ENCODE measurements around the gene ZDHHC9. TPM values are rescaled to one million over a fixed set of nuclear protein-coding genes. Genes with fewer than 3 reads are reported as not detected.

The ZDHHC9 gene
- polyA plus RNA-seq, 1 experiment = 47.5 TPM

- POLR2A ChIA-PET = no interaction called here
Measured at GRCh38 chrX:129831091-129831885, 12.4 kb downstream of the ZDHHC9 start.

DNA sequence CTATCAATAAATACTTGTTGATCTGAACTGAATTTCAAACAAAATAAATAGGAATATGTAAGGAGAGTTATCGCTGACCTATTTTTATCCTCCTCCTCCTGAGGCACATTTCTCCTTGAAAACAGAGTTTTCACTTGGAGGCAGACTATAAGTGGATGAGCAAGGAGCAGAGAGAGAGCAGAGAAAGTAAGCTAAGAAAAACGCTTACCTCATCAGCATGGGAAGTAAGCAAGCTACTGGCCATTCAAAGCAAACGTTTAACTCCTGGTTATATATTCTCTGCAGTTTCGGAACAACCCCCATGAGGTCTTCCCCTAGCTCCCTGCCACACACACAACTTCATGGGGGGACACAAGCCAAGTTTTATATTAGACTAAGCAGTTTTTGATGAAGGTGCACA lies 13.2 kb downstream of the ZDHHC9 start:
- Histone ChIP-seq H3K27me3 (ENCODE audit: control insufficient read depth, insufficient read depth, low read length) (no peaks in the 10 kb centered on the region), H3K4me3 (ENCODE audit: low read depth, low read length) (no peak overlapping the region), H3K36me3 (ENCODE audit: control insufficient read depth, insufficient read depth, low read length) (no peaks in the 10 kb centered on the region)
- ChIA-PET CTCF (interaction anchor here (0.5 to 1.9 kb wide), 3 partner anchors 13 to 193 kb away, joined by 3 to 6 read pairs (median 3); partner anchors contain the start of gene ZDHHC9), POLR2A (no interaction called here)
- DNase-seq (ENCODE audit: low read depth) = no peak
- TF ChIP-seq CTCF (IDR thresholded peaks at IDR 0.05; ENCODE audit: insufficient read depth, low read depth, low read length) = no peak

More at GRCh38 chrX:129831091-129831885, 12.4 kb downstream of the ZDHHC9 start:
- H3K27me3 ChIP-seq (ENCODE audit: control insufficient read depth, insufficient read depth, low read length) = no peaks in the 10 kb centered on the region
- no peak overlapping the region for H3K4me3 ChIP-seq (ENCODE audit: low read depth, low read length)
- 0 out of 2 replicates have a peak, but pooled peaks cover 1% of the 10 kb centered on the region for H3K36me3 ChIP-seq (ENCODE audit: control insufficient read depth, insufficient read depth, low read length)
- no peak for TF ChIP-seq CTCF (IDR thresholded peaks at IDR 0.05; ENCODE audit: insufficient read depth, low read depth, low read length)
- DNase-seq (ENCODE audit: low read depth) = no peak
- CTCF ChIA-PET = interaction anchor here (0.5 to 1.9 kb wide), 2 partner anchors 12 to 94 kb away, joined by 3 to 6 read pairs; partner anchors contain the start of gene ZDHHC9

- Histone ChIP-seq H3K36me3 (ENCODE audit: control insufficient read depth, insufficient read depth, low read length) (0 out of 2 replicates have a peak, but pooled peaks cover 2% of the 10 kb centered on the region), H3K4me3 (ENCODE audit: low read depth, low read length) (no peak overlapping the region), H3K27me3 (ENCODE audit: control insufficient read depth, insufficient read depth, low read length) (no peaks in the 10 kb centered on the region)
- TF ChIP-seq CTCF (IDR thresholded peaks at IDR 0.05; ENCODE audit: insufficient read depth, low read depth, low read length) = no peak
- ChIA-PET POLR2A (no interaction called here), CTCF (interaction anchor here (0.9 kb wide), 1 partner anchor 270 kb away, joined by 3 read pairs; no protein-coding TSS in a partner anchor)
- DNase-seq (ENCODE audit: low read depth) = no peak
Measured at GRCh38 chrX:129825746-129826505, 17.8 kb downstream of the ZDHHC9 start.

DNA sequence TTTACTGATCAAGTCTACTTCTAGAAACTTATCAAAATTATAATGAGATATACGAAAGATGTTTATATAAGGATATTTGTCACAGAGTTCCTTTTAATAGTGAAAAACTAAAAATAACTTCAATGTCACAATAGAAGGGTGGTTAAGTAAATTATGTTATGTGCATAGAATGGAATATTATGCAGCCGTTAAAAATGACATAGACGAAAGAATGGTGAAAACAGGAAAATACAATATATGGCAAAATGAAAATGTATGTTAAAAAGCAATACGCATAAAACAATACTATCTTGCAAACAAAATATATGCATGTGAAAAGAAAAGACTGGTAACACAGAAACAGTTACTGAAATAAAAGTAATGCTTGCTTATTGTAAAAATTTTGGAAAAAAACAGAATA lies 19.1 kb downstream of the ZDHHC9 start:
- ChIA-PET CTCF (no interaction called here), POLR2A (interaction anchor here (0.7 kb wide), 1 partner anchor 8 kb away, joined by 4 read pairs; no protein-coding TSS in a partner anchor)
- Histone ChIP-seq H3K27me3 (ENCODE audit: control insufficient read depth, insufficient read depth, low read length) (no peaks in the 10 kb centered on the region), H3K4me3 (ENCODE audit: low read depth, low read length) (no peak overlapping the region), H3K36me3 (ENCODE audit: control insufficient read depth, insufficient read depth, low read length) (0 out of 2 replicates have a peak, but pooled peaks cover 2% of the 10 kb centered on the region)
- no peak for TF ChIP-seq CTCF (IDR thresholded peaks at IDR 0.05; ENCODE audit: insufficient read depth, low read depth, low read length)
- no peak for DNase-seq (ENCODE audit: low read depth)

GRCh38 chrX:129823522-129823921 lies 20.2 kb downstream of the ZDHHC9 start:
- CTCF ChIA-PET = interaction anchor here (0.8 to 1.6 kb wide), 3 partner anchors 15 to 97 kb away, joined by 3 to 5 read pairs (median 3); no protein-coding TSS in a partner anchor
- POLR2A ChIA-PET = no interaction called here
- H3K4me3 ChIP-seq (ENCODE audit: low read depth, low read length) = no peak overlapping the region
- DNase-seq (ENCODE audit: low read depth) = no peak
- H3K36me3 ChIP-seq (ENCODE audit: control insufficient read depth, insufficient read depth, low read length) = 0 out of 2 replicates have a peak, but pooled peaks cover 2% of the 10 kb centered on the region
- no peaks in the 10 kb centered on the region for H3K27me3 ChIP-seq (ENCODE audit: control insufficient read depth, insufficient read depth, low read length)
- TF ChIP-seq CTCF (IDR thresholded peaks at IDR 0.05; ENCODE audit: insufficient read depth, low read depth, low read length) = no peak
